ENCODE data around the gene NEUROD2. TPM values are rescaled to one million over a fixed set of nuclear protein-coding genes. Genes with fewer than 3 reads are reported as not detected.

The NEUROD2 gene
- total RNA-seq, 4 donors from 2014 or later, result not detected

DNA sequence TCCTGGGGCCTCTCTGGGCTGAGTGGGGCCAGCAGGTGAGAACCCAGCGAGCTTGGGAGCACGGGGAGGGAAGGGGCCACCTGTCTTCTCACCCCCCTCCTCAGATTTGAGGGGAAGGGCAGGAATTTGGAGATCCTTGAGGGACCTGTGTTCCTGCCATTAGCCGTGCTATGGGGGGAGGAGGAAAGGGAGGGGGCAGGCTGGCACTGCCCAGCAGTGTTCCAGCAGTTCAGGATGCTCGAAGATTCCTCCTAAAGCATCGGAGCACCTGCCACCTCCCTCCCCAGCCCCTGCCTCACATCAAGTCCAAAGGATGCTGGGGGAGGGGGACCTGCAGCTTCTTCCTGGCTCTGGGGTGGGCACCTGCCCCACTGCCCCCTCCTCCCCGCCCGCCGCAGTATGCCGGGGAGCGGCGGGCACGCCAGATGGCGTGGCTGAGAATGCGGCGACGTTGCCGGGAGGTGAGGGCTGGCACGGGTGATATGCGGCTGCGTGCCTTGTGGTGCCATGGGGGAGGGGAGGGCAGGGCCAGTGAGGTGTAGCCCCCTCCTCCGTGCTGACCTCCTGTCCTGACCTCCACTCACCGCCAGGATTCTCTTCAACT is 4.7 kb upstream of the NEUROD2 start:
- Histone ChIP-seq H3K36me3 (no peaks in the 10 kb centered on the region), H3K4me3 (replicated peaks in 1 of 3) (no peak overlapping the region), H3K27ac (no peak overlapping the region), H3K27me3 (peaks cover 12% of the 10 kb centered on the region), H3K4me1 (peaks cover 4 to 6% of the 10 kb centered on the region in 2 donors), H3K9me3 (no peaks in the 10 kb centered on the region)
- WGBS, 2 donors, result 63 to 77% methylated on average over 11 to 22 of the region's 22 CpGs
- intact Hi-C loops (cut with DNase I), result no loop called here
- TF ChIP-seq, protein P1, sequence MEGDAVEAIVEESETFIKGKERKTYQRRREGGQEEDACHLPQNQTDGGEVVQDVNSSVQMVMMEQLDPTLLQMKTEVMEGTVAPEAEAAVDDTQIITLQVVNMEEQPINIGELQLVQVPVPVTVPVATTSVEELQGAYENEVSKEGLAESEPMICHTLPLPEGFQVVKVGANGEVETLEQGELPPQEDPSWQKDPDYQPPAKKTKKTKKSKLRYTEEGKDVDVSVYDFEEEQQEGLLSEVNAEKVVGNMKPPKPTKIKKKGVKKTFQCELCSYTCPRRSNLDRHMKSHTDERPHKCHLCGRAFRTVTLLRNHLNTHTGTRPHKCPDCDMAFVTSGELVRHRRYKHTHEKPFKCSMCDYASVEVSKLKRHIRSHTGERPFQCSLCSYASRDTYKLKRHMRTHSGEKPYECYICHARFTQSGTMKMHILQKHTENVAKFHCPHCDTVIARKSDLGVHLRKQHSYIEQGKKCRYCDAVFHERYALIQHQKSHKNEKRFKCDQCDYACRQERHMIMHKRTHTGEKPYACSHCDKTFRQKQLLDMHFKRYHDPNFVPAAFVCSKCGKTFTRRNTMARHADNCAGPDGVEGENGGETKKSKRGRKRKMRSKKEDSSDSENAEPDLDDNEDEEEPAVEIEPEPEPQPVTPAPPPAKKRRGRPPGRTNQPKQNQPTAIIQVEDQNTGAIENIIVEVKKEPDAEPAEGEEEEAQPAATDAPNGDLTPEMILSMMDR (IDR thresholded peaks at IDR 0.05), result no peak
- TF ChIP-seq POLR2A (IDR thresholded peaks at IDR 0.05), result no peak
- DNase-seq, result no peak

DNA sequence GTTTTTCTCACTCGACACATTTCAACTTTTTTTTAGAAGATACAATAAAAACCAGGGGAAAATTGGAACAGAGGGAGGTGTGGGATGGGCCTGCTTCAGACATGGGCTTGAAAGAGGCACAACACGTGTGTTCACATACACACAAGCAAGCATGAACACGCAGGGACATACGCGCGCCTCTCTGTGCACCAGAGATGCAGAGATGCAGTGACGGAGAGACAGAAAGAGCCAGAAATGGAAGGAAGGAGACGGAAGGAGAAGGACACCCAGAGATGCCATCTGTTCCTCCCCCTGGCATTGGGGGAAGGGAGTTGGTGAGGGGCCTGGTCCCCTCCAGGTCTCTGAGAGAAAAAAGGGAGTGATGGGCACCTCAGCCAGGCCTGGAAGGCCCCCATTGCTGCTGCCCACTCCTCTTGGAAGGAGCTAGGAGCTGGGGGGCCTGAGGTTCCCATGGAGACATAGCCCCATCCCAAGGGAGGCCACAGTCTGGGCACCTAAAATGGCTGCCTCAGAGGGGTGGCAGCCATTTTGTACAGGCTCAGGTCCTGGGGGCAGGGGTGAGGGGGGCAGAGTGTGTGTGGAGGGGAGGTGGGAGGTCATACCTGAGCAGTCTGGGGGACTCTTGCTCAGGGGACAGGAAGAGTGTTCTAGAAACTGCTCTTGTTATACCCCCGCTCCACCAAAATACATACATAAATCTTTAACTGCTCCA is 3.8 kb upstream of the NEUROD2 start:
- 91 to 92% methylated on average over 9 of the region's 9 CpGs for WGBS, 2 donors
- DNase-seq, result no peak
- TF ChIP-seq, protein P1 (IDR thresholded peaks at IDR 0.05), result no peak
- TF ChIP-seq POLR2A (IDR thresholded peaks at IDR 0.05), result no peak
- peaks cover 8 to 9% of the 10 kb centered on the region in 2 donors for H3K4me1 ChIP-seq
- intact Hi-C loops (cut with DNase I), result no loop called here
- no peaks in the 10 kb centered on the region for H3K9me3 ChIP-seq
- H3K27ac ChIP-seq, result no peak overlapping the region
- H3K4me3 ChIP-seq (replicated peaks in 1 of 3), result no peak overlapping the region
- no peaks in the 10 kb centered on the region for H3K36me3 ChIP-seq
- H3K27me3 ChIP-seq, result peaks cover 21% of the 10 kb centered on the region

DNA sequence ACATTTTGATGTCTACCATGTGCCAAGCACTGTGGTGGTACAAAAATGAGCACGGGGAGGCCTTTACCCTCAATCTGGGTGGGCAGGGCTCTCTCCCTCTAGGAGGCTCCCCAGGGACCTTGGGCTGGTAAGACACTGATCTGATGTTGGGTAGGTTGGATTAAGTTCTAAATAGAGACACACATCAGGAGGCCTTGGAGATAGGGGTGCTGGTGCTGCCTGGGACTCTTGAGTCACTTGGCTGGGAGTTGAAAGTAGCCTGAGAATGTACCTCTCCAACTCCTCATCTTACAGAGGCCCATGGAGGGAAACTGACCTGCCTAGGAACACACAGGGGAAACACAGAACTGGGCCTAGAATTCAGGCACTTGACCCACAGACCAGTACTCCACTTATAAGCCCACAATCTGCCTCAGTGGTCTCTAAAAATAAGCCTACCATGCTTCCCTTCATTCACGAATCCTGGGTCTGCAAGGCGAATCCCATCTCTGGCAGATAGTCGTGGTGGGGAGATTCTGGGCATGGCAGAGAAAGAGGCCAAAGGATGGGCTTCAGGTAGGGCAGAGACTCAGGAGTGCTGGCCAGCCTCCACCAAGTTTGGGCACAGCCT is 1.8 kb upstream of the NEUROD2 start:
- no peaks in the 10 kb centered on the region for H3K9me3 ChIP-seq
- TF ChIP-seq POLR2A (IDR thresholded peaks at IDR 0.05), result no peak
- TF ChIP-seq, protein P1 (IDR thresholded peaks at IDR 0.05), result no peak
- H3K4me3 ChIP-seq (replicated peaks in 1 of 3), result no peak overlapping the region
- intact Hi-C loops (cut with DNase I), result no loop called here
- H3K27me3 ChIP-seq, result peaks cover 37% of the 10 kb centered on the region
- H3K36me3 ChIP-seq, result no peaks in the 10 kb centered on the region
- H3K27ac ChIP-seq, result no peak overlapping the region
- 87 to 88% methylated on average over 4 of the region's 4 CpGs for WGBS, 2 donors
- no peak for DNase-seq
- peaks cover 16 to 28% of the 10 kb centered on the region in 2 donors for H3K4me1 ChIP-seq

DNA sequence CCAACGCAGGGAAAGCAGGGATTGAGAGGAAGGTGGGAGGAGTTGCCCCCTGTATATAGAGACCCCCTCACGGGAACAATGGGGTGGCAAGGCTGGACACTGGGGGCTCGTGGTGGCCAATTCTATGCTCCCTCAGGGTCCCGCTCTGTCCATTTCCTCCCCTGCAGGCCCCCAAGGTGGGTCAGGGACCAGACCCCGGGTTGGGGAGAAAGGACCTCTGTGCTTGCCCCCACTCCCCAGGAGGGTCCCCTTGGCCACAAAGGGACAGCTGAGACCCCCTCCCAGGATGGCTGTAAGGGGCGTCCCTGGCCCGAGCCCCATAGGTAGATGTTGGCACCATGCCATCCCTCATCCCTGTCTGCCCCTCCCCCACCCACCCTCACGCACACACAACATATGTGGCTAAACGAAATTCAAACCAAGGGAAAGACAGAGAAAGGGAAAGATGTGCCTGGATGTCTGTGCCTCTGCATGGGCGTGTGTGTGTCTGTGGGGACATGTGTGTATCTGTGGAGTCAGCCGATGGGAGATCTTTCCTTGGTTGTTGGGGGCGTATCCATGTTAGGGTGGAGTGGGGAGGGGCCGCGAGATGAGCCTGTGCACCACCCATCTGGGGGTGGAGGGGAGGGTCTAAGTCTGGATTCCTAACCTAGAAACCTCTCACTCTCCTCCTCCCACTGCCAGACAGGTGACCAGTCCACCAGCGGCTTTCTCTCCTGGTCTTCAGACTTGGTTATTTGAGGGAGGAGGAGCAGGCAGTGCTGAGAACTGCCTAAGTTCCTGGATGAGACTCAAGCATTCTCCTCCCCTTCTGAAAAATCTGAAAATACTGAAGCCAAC is 642 bp upstream of the NEUROD2 start:
- H3K4me1 ChIP-seq, result peaks cover 16 to 28% of the 10 kb centered on the region in 2 donors
- H3K27ac ChIP-seq, result no peak overlapping the region
- no peaks in the 10 kb centered on the region for H3K36me3 ChIP-seq
- DNase-seq, result no peak
- no peaks in the 10 kb centered on the region for H3K9me3 ChIP-seq
- H3K4me3 ChIP-seq (replicated peaks in 1 of 3), result no peak overlapping the region
- 14 to 15% methylated on average over 15 of the region's 15 CpGs for WGBS, 2 donors
- H3K27me3 ChIP-seq, result peaks cover 49% of the 10 kb centered on the region
- TF ChIP-seq, protein P1 (IDR thresholded peaks at IDR 0.05), result no peak
- TF ChIP-seq POLR2A (IDR thresholded peaks at IDR 0.05), result no peak
- intact Hi-C loops (cut with DNase I), result no loop called here

Measured in thyroid gland (tissue), 4 donors.